Activated CD4-positive, alpha-beta memory T cell treated with anti-CD3 and anti-CD28 coated beads for 36 hours (primary cell): ENCODE results near the gene COL18A1. TPM values are rescaled to one million over a fixed set of nuclear protein-coding genes. Genes with fewer than 3 reads are reported as not detected.

ENCODE experiments used
- CTCF ChIA-PET: fragments of 350-600 bp; sonication (Branson Sonifier 250); formaldehyde crosslinking; loops from one replicate; lab custom pipeline; 2021; ENCODE audit warnings: antibody characterized with exemption, inconsistent platforms; lab: Charles Lee
- POLR2A ChIA-PET: fragments of 350-600 bp; sonication (Branson Sonifier 250); formaldehyde crosslinking; loops from one replicate; lab custom pipeline; 2021; ENCODE audit warnings: antibody characterized with exemption; lab: Charles Lee
- DNase-seq: peaks from one replicate; pipeline ENCODE4 v3.0.0-alpha.2; 2020
- H3K27ac Mint-ChIP-seq: one replicate; pipeline ENCODE4 v1.8.0; 2021; ENCODE audit warnings: mixed read lengths
- H3K27me3 Mint-ChIP-seq: one replicate; pipeline ENCODE4 v1.8.0; 2021; ENCODE audit warnings: mixed read lengths
- H3K36me3 Mint-ChIP-seq: one replicate; pipeline ENCODE4 v1.8.0; 2021; ENCODE audit warnings: mixed read lengths
- H3K4me1 Mint-ChIP-seq: one replicate; pipeline ENCODE4 v1.8.0; 2021; ENCODE audit warnings: low read depth, mixed read lengths
- H3K4me3 Mint-ChIP-seq: one replicate; pipeline ENCODE4 v1.8.0; 2021; ENCODE audit warnings: mild to moderate bottlenecking, mixed read lengths
- H3K9me3 Mint-ChIP-seq: one replicate; pipeline ENCODE4 v1.8.0; 2021; ENCODE audit warnings: mixed read lengths
- intact Hi-C: fragments of 100-400 bp; cut with micrococcal nuclease; formaldehyde crosslinking; loops from one replicate; pipeline ENCODE4 v1.15.1; 2023
- total RNA-seq, 2 experiments: library from RNA; stranded (reverse); gene quantifications; one replicate each; pipeline ENCODE4 v1.2.3, GENCODE V29; 2021

COL18A1 gene
- total RNA-seq, 2 experiments from 2014 or later: 4.5 TPM

- Mint-ChIP-seq H3K4me1 (peaks cover 21% of the 10 kb centered on the region), H3K4me3 (no peak overlapping the region), H3K27ac (peak overlapping the region; percentile 58), H3K36me3 (no peaks in the 10 kb centered on the region), H3K27me3 (no peaks in the 10 kb centered on the region), H3K9me3 (no peaks in the 10 kb centered on the region)
- POLR2A ChIA-PET: no interaction called here
- no peak for DNase-seq
- intact Hi-C loops: no loop called here
- CTCF ChIA-PET: no interaction called here
Observed at GRCh38 chr21:45481977-45482898, 77.3 kb downstream of the COL18A1 start.

DNA sequence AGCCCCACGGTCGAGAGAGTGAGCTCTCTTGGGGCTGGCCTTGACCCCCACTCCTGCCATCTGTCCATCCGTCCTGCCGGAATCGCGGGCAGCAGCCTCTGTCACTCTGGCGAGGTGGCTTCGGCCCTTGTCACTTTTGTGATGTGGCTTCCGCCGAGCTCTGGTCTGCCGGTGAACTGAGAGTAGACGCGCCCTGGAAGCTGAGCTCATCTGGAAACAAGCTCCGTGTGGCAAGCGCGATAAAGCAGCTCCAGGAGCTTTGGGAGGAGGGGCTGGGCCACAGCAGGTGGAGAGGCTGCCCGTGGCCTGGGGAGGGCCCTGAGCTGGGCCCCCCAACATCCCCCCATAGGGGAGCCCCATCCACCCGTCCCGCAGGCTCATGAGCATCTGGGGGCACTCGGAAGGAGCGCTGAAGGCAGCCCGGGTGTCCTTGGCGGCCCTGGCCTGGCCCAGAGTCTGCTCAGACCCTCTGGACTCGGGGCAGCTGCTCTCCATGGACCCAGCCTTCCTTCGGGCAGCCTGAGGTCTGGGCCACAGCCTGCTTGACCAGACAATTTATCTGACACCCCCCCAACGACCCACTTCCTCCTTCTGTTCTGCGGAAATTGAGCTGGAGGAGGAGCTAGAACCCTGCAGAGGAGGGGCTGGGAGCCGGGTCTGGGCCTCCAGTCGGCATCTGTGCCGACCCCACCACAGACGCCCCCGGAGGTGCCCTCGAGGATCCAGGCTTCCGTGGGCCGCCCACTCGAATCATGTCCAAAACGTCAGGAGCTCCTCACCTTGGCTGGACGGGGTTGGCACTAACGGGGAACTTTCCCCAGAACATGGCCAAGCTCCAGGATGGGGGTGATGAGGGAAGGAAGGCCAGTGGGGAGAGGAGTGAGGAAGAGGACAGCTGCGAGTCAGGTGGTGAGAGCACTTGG, 78.2 kb downstream of the COL18A1 start:
- peak; percentile 60 for DNase-seq
- POLR2A ChIA-PET: no interaction called here
- intact Hi-C loops: no loop called here
- H3K4me3 Mint-ChIP-seq: no peak overlapping the region
- peak overlapping the region; percentile 58 for H3K27ac Mint-ChIP-seq
- no peaks in the 10 kb centered on the region for H3K9me3 Mint-ChIP-seq
- peaks cover 17% of the 10 kb centered on the region for H3K4me1 Mint-ChIP-seq
- no peaks in the 10 kb centered on the region for H3K36me3 Mint-ChIP-seq
- CTCF ChIA-PET: no interaction called here
- no peaks in the 10 kb centered on the region for H3K27me3 Mint-ChIP-seq

DNA sequence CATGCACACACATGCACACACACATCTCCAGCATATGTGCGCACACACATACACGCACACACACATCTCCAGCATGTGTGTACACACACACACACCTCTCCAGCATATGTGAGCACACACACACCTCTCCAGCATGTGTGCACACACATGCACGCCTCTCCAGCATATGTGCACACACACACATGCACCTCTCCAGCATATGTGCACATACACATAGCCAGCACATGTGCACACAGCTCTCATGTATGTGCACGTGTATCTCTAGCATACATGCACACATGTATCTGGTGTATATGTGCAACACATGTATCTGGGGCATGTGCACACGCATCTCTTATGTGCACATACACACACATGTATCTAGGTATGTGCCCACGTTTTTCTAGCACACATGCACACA, 79.4 kb downstream of the COL18A1 start:
- no peak overlapping the region for H3K4me3 Mint-ChIP-seq
- intact Hi-C loops: no loop called here
- DNase-seq: no peak

DNA sequence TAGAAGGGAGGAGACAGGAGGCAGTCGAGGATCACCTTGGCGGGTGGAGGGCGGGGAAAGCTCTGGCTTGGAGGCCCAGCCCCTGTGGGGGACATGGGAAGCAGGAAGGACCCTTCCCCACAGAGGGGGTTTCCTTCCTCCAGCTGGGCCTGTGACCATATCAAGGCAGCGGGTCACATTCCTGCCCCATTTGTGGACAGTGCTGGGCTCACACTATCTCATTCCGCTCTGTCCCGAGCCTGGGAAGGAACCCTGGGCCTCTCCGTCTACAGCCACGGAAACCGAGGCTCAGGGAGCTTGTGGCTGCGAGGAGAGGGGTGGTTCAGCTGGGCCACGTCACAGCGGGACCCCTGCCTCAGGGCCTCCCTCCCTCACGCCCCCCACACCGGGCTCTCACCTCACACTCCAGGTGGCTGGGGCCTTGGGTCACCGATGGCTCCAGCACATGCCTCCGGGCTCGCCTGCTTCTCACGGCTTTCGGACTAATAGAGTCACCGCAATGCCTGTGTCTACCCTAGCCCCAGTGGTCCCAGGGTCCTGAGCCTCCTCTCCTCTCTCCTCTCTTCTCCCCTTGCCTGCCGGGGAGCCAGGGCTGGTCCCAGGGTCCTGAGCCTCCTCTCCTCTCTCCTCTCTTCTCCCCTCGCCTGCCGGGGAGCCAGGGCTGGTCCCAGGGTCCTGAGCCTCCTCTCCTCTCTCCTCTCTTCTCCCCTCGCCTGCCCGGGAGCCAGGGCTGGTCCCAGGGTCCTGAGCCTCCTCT, 80.9 kb downstream of the COL18A1 start:
- Mint-ChIP-seq H3K27ac (no peak overlapping the region), H3K36me3 (no peaks in the 10 kb centered on the region), H3K9me3 (no peaks in the 10 kb centered on the region), H3K4me1 (peaks cover 3% of the 10 kb centered on the region), H3K4me3 (no peak overlapping the region), H3K27me3 (no peaks in the 10 kb centered on the region)
- CTCF ChIA-PET: no interaction called here
- DNase-seq: no peak
- intact Hi-C loops: no loop called here
- POLR2A ChIA-PET: no interaction called here

More for the DNA sequence above, 79.4 kb downstream of the COL18A1 start:
- ChIA-PET CTCF (no interaction called here), POLR2A (interaction anchor here (0.7 kb wide), 1 partner anchor 356 kb away, joined by 5 read pairs; no protein-coding TSS in a partner anchor)
- Mint-ChIP-seq H3K4me1 (peaks cover 6% of the 10 kb centered on the region), H3K9me3 (no peaks in the 10 kb centered on the region), H3K27me3 (no peaks in the 10 kb centered on the region), H3K36me3 (no peaks in the 10 kb centered on the region), H3K27ac (no peak overlapping the region)

DNA sequence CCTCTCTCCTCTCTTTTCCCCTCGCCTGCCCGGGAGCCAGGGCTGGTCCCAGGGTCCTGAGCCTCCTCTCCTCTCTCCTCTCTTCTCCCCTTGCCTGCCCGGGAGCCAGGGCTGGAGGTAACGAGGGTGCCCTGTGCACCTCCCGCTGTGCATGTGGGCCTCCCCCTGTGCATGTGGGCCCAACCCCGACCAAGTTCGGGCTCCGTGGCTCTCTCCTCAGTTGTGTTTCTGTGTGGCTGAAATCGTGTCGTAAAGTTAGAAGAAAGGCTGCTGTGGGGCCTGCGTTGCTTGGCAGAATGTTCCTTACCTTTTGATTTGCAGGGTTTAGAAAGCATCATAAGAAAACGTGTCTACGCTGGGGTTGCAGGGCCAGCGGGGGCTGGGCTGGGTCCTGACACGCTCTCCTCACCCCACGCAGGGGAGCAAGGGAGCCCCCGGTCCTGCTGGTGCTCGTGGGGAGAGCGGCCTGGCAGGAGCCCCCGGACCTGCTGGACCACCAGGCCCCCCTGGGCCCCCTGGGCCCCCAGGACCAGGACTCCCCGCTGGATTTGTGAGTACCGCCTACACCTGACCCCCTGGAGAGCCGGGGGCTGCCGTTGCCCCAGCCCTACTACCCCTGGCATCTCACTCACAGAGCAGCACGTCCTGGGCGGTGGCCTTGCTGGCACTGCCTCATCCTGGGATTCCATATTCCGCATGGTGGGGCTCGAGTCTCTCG, 81.6 kb downstream of the COL18A1 start:
- no peaks in the 10 kb centered on the region for H3K36me3 Mint-ChIP-seq
- peaks cover 3% of the 10 kb centered on the region for H3K4me1 Mint-ChIP-seq
- no peak for DNase-seq
- ChIA-PET POLR2A (no interaction called here), CTCF (no interaction called here)
- intact Hi-C loops: no loop called here
- no peaks in the 10 kb centered on the region for H3K9me3 Mint-ChIP-seq
- no peak overlapping the region for H3K27ac Mint-ChIP-seq
- H3K27me3 Mint-ChIP-seq: no peaks in the 10 kb centered on the region
- no peak overlapping the region for H3K4me3 Mint-ChIP-seq

- H3K4me1 Mint-ChIP-seq: peaks cover 3% of the 10 kb centered on the region
Observed at GRCh38 chr21:45487161-45487806, 82.3 kb downstream of the COL18A1 start.

DNA sequence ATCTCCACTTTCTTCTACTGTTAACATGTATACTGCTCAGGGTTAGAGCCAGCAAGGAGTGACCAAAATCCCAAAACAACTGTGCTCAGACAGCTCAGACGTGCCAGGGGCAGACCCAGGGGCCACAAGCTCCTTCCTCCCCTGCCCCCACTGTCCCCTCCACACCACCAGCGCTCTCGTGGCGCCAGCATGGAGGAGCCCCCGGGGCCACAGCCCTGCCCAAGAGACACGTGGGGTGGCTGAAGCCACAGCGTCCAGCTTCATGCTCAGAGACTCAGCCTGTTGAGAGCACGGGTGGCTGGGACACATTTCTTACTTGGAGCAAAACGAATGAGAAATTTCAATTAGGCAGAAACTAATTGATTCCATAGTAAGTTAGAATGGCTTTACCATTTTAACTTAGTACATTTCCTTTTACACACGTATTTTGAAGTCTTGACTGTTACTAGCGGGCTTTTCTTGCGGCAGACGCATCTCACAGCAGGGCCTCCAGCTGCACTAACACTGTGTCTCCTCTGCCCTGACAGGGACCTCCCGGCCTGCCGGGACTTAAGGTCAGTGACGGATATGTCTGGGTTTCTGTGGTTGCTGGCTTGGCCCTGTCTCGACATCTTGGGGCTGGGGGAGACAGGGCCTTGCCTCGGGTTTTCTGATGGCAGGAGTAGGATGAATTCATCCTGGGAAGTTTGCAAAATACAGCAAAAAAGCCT, 83.1 kb downstream of the COL18A1 start:
- Mint-ChIP-seq H3K27ac (no peak overlapping the region), H3K4me1 (no peaks in the 10 kb centered on the region), H3K36me3 (no peaks in the 10 kb centered on the region), H3K9me3 (no peaks in the 10 kb centered on the region), H3K4me3 (no peak overlapping the region), H3K27me3 (no peaks in the 10 kb centered on the region)
- CTCF ChIA-PET: no interaction called here
- intact Hi-C loops: no loop called here
- POLR2A ChIA-PET: no interaction called here
- no peak for DNase-seq

More at GRCh38 chr21:45487161-45487806, 82.3 kb downstream of the COL18A1 start:
- ChIA-PET POLR2A (no interaction called here), CTCF (no interaction called here)
- no peak overlapping the region for H3K4me3 Mint-ChIP-seq
- DNase-seq: no peak
- no peaks in the 10 kb centered on the region for H3K36me3 Mint-ChIP-seq
- H3K9me3 Mint-ChIP-seq: no peaks in the 10 kb centered on the region
- no peak overlapping the region for H3K27ac Mint-ChIP-seq
- H3K27me3 Mint-ChIP-seq: no peaks in the 10 kb centered on the region
- intact Hi-C loops: no loop called here

- no peak for DNase-seq
- POLR2A ChIA-PET: no interaction called here
- Mint-ChIP-seq H3K4me1 (no peaks in the 10 kb centered on the region), H3K27me3 (no peaks in the 10 kb centered on the region), H3K9me3 (no peaks in the 10 kb centered on the region), H3K36me3 (no peaks in the 10 kb centered on the region), H3K4me3 (no peak overlapping the region), H3K27ac (no peak overlapping the region)
- CTCF ChIA-PET: no interaction called here
- intact Hi-C loops: no loop called here
Observed at GRCh38 chr21:45488931-45489721, 84.2 kb downstream of the COL18A1 start.

GRCh38 chr21:45489722-45489982, 84.7 kb downstream of the COL18A1 start:
- intact Hi-C loops: no loop called here
- Mint-ChIP-seq H3K27me3 (no peaks in the 10 kb centered on the region), H3K36me3 (no peaks in the 10 kb centered on the region), H3K27ac (no peak overlapping the region), H3K4me1 (no peaks in the 10 kb centered on the region), H3K9me3 (no peaks in the 10 kb centered on the region), H3K4me3 (no peak overlapping the region)
- ChIA-PET POLR2A (no interaction called here), CTCF (no interaction called here)
- DNase-seq: no peak

GRCh38 chr21:45490049-45490731, 85.2 kb downstream of the COL18A1 start:
- H3K27ac Mint-ChIP-seq: no peak overlapping the region
- intact Hi-C loops: no loop called here
- ChIA-PET CTCF (no interaction called here), POLR2A (no interaction called here)
- no peaks in the 10 kb centered on the region for H3K27me3 Mint-ChIP-seq
- DNase-seq: no peak
- no peaks in the 10 kb centered on the region for H3K36me3 Mint-ChIP-seq
- no peak overlapping the region for H3K4me3 Mint-ChIP-seq
- H3K4me1 Mint-ChIP-seq: no peaks in the 10 kb centered on the region
- H3K9me3 Mint-ChIP-seq: no peaks in the 10 kb centered on the region
